B cell (primary cell): ENCODE data around the gene MARCHF4. TPM values are rescaled to one million over a fixed set of nuclear protein-coding genes. Genes with fewer than 3 reads are reported as not detected.

Experiments
- ATAC-seq: fragments of 200-7000 bp; cut with Tn5 transposase; one replicate; pipeline ENCODE4 v1.10.0; 2021; ENCODE audit warnings: low read depth, mild to moderate bottlenecking, moderate number of reproducible peaks, moderate library complexity
- CTCF ChIA-PET: fragments of 350-600 bp; sonication (Branson Sonifier 250); formaldehyde crosslinking; loops from one replicate; lab custom pipeline; 2021; ENCODE audit warnings: antibody characterized with exemption, inconsistent platforms; lab: Charles Lee
- POLR2A ChIA-PET: fragments of 350-600 bp; sonication (Branson Sonifier 250); formaldehyde crosslinking; loops from one replicate; lab custom pipeline; 2021; ENCODE audit warnings: antibody characterized with exemption; lab: Charles Lee
- DNase-seq: peaks from one replicate; pipeline ENCODE4 v3.0.0; 2013
- H2AFZ ChIP-seq: 2 replicates; pipeline ENCODE4 v1.6.1; 2012; ENCODE audit warnings: mild to moderate bottlenecking, low read depth, low read length; ENCODE audit not compliant: insufficient read depth, poor library complexity, severe bottlenecking
- H3K27ac ChIP-seq, 2 donors: 1 replicate in 1 of 2; 2 replicates in 1 of 2; pipeline ENCODE4 v1.5.1; 2012 to 2013; ENCODE audit warnings: low read length in 2 of 2, mild to moderate bottlenecking in 2 of 2, moderate library complexity in 1 of 2
- H3K27me3 ChIP-seq, 4 experiments: fragments of 200-600 bp in 1 of 4; sonication (generic) in 1 of 4; replicated peaks in 1 of 4; 1 replicate in 2 of 4; 2 replicates in 2 of 4; pipeline versions ENCODE4 v1.6.1 to v1.7.0; 2013 to 2016; ENCODE audit warnings: low read length in 3 of 4, mild to moderate bottlenecking in 2 of 4, mixed read lengths in 1 of 4, moderate library complexity in 1 of 4; ENCODE audit not compliant: insufficient read depth in 4 of 4, control insufficient read depth in 3 of 4; ENCODE audit errors: control extremely low read depth in 1 of 4
- H3K36me3 ChIP-seq, 2 experiments: replicated peaks in 1 of 2; 1 replicate in 1 of 2; 2 replicates in 1 of 2; pipeline versions ENCODE4 v1.6.1 to v1.7.1; 2013; ENCODE audit warnings: low read length in 1 of 2; ENCODE audit not compliant: insufficient read depth in 2 of 2, control insufficient read depth in 1 of 2; ENCODE audit errors: control extremely low read depth in 1 of 2, extremely low read depth in 1 of 2
- H3K4me1 ChIP-seq, 2 donors: fragments of 200-600 bp in 1 of 2; sonication (generic) in 1 of 2; 1 replicate in 1 of 2; 2 replicates in 1 of 2; pipeline versions ENCODE4 v1.5.1 to v1.6.1; 2013 to 2017; ENCODE audit warnings: low read length in 2 of 2; ENCODE audit not compliant: control insufficient read depth in 2 of 2, insufficient read depth in 2 of 2
- H3K4me2 ChIP-seq: replicated peaks from 2 replicates; pipeline ENCODE3; 2012; ENCODE audit warnings: mild to moderate bottlenecking, low read depth, low read length; ENCODE audit not compliant: poor library complexity, severe bottlenecking
- H3K4me3 ChIP-seq, 5 experiments: fragments of 200-600 bp in 1 of 5; sonication (generic) in 1 of 5; 1 replicate in 3 of 5; 2 replicates in 2 of 5; pipeline versions ENCODE4 v1.5.1 to v1.7.0; 2011 to 2016; ENCODE audit warnings: low read length in 4 of 5, mild to moderate bottlenecking in 4 of 5, low read depth in 2 of 5, control low read depth in 1 of 5, moderate library complexity in 1 of 5; ENCODE audit not compliant: insufficient read depth in 1 of 5; ENCODE audit errors: control extremely low read depth in 1 of 5, extremely low read depth in 1 of 5
- H3K79me2 ChIP-seq: fragments of 200-600 bp; sonication (generic); one replicate; pipeline ENCODE4 v1.6.0; 2016; ENCODE audit warnings: low read length; ENCODE audit not compliant: control insufficient read depth, insufficient read depth
- H3K9ac ChIP-seq: fragments of 200-600 bp; sonication (generic); 2 replicates; pipeline ENCODE4 v1.6.1; 2017; ENCODE audit warnings: mild to moderate bottlenecking, low read length, moderate library complexity
- H3K9me3 ChIP-seq, 3 donors: one replicate each; pipeline versions ENCODE4 v1.6.1 to v1.7.1; 2013; ENCODE audit warnings: low read length in 2 of 3; ENCODE audit not compliant: control insufficient read depth in 2 of 3, insufficient read depth in 1 of 3; ENCODE audit errors: control extremely low read depth in 1 of 3
- H4K20me1 ChIP-seq: 2 replicates; pipeline ENCODE4 v1.6.0; 2012; ENCODE audit warnings: mild to moderate bottlenecking, low read length; ENCODE audit not compliant: insufficient read depth, control insufficient read depth, poor library complexity, severe bottlenecking
- H3K27ac Mint-ChIP-seq: one replicate; pipeline ENCODE4 v1.8.0; 2021; ENCODE audit warnings: mixed read lengths
- H3K27me3 Mint-ChIP-seq: one replicate; pipeline ENCODE4 v1.8.0; 2021; ENCODE audit warnings: mixed read lengths
- H3K4me1 Mint-ChIP-seq: one replicate; pipeline ENCODE4 v1.8.0; 2021; ENCODE audit warnings: mixed read lengths
- H3K4me3 Mint-ChIP-seq: one replicate; pipeline ENCODE4 v1.8.0; 2021; ENCODE audit warnings: mixed read lengths
- H3K9me3 Mint-ChIP-seq: one replicate; pipeline ENCODE4 v1.8.0; 2022; ENCODE audit warnings: mixed read lengths; ENCODE audit not compliant: insufficient read depth
- EZH2 ChIP-seq: IDR thresholded peaks from 2 replicates; pipeline ENCODE4 v1.6.1; 2012; ENCODE audit warnings: borderline replicate concordance, low read depth, mild to moderate bottlenecking, moderate library complexity, low read length; ENCODE audit not compliant: insufficient read depth, poor library complexity, severe bottlenecking
- WGBS: methylation state at CpG from one replicate; pipeline ENCODE4 v1.1.5; 2013; ENCODE audit warnings: missing lambda C conversion rate; ENCODE audit not compliant: insufficient coverage; 5-methylcytosine and 5-hydroxymethylcytosine counted together
- intact Hi-C: fragments of 100-400 bp; cut with micrococcal nuclease; formaldehyde crosslinking; loops from one replicate; pipeline ENCODE4 v1.10.0; 2022
- polyA plus RNA-seq: library from polyadenylated mRNA; depleted of rRNA; stranded (reverse); fragments of >200 nt; gene quantifications from 2 replicates; pipeline ENCODE4 v1.2.3, GENCODE V29; 2012
- total RNA-seq, 2 donors: library from RNA; stranded (reverse); fragments of 120-200 nt in 1 of 2; gene quantifications; 1 replicate in 1 of 2; 2 replicates in 1 of 2; pipeline versions ENCODE4 v1.2.3 to v1.2.4, GENCODE V29; 2013 to 2022
- TF ChIP-seq, protein P1 (sequence below): fragments of 200-600 bp; IDR thresholded peaks from one replicate; pipeline ENCODE4 v1.8.0; 2022; ENCODE audit warnings: antibody characterized with exemption, mild to moderate bottlenecking

Gene MARCHF4
- total and polyA plus RNA-seq, 2 donors (not counting 1 experiment from before 2014, with no cell fraction given) = not detected

DNA sequence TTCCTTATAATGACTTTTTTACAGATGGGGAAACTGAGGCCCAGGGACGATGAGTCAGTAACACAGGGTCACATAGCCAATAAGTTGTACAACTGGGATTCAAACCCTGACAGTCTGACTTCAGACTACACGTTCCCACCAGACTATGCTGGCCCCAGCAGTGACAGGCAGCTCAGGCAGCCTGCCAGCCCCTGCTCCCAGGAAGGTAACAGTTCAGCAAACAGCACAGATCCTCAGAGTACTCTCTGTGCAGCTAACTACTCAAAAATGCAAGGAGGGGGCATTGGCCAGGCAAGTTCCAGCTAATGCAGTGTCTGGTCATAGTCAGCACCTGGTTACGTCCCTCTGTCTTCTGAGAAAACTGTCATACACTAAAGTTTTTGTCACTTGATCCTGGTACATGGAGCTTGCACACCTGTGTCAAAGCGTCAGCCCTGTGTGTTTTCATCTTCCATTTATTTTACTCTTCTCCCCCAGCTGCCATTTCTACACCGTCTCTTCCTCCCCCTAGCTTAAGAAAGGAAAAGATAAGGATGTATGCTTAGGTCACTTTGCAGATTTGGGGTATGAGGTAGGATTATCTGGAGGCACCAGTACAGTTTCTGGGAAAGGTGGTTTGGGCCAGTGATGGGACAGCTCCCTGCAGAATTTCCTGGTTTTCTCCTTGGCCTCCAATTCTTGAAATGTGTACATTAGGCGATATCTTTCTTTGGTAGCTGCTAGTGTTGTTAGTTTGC is 44.5 kb upstream of the MARCHF4 start:
- H4K20me1 ChIP-seq = no peaks in the 10 kb centered on the region
- peaks cover 15 to 24% of the 10 kb centered on the region in 2 donors for H3K4me1 ChIP-seq
- WGBS = 96% methylated on average over 3 of the region's 6 CpGs
- no peaks in the 10 kb centered on the region for H3K9me3 ChIP-seq
- Mint-ChIP-seq H3K9me3 (no peaks in the 10 kb centered on the region), H3K27ac (no peak overlapping the region), H3K4me3 (no peak overlapping the region), H3K4me1 (peaks cover 38% of the 10 kb centered on the region), H3K27me3 (no peaks in the 10 kb centered on the region)
- H2AFZ ChIP-seq = no peak overlapping the region
- H3K4me3 ChIP-seq = no peak overlapping the region
- H3K27ac ChIP-seq = no peak overlapping the region
- no peaks in the 10 kb centered on the region for H3K27me3 ChIP-seq
- ChIA-PET POLR2A (no interaction called here), CTCF (interaction anchor here (3.8 kb wide), 1 partner anchor 12 kb away, joined by 18 read pairs; no protein-coding TSS in a partner anchor)
- intact Hi-C loops = no loop called here
- no peak overlapping the region for H3K4me2 ChIP-seq
- TF ChIP-seq, protein P1, sequence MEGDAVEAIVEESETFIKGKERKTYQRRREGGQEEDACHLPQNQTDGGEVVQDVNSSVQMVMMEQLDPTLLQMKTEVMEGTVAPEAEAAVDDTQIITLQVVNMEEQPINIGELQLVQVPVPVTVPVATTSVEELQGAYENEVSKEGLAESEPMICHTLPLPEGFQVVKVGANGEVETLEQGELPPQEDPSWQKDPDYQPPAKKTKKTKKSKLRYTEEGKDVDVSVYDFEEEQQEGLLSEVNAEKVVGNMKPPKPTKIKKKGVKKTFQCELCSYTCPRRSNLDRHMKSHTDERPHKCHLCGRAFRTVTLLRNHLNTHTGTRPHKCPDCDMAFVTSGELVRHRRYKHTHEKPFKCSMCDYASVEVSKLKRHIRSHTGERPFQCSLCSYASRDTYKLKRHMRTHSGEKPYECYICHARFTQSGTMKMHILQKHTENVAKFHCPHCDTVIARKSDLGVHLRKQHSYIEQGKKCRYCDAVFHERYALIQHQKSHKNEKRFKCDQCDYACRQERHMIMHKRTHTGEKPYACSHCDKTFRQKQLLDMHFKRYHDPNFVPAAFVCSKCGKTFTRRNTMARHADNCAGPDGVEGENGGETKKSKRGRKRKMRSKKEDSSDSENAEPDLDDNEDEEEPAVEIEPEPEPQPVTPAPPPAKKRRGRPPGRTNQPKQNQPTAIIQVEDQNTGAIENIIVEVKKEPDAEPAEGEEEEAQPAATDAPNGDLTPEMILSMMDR = no peak
- TF ChIP-seq EZH2 = no peak
- ATAC-seq (no peak), DNase-seq (no peak)
- H3K36me3 ChIP-seq = peaks cover 0 to 26% of the 10 kb centered on the region in 2 experiments
- peaks cover 14% of the 10 kb centered on the region for H3K79me2 ChIP-seq
- H3K9ac ChIP-seq = no peak overlapping the region

DNA sequence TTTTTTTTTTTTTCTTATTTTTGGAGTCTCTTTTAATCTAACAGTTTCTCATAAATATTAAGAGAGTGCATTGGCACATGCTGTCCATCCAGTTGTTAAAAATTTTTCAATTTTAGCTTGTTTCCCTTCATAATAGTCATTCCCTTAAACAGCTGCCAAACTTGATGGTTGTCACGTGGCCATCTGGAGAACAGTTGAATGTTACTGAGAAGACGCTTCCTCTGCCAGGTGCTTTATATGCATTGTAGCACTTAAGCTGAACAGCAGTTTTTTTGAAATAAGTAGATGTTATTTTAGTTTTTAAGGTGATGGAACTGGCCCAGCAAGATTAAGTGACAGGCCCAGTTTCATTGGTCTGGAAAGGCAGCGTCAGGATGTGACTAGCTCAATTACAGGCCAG is 43.3 kb upstream of the MARCHF4 start:
- Histone ChIP-seq H3K4me1 (peaks cover 15 to 26% of the 10 kb centered on the region in 2 donors), H3K79me2 (peaks cover 14% of the 10 kb centered on the region), H3K9me3 (no peaks in the 10 kb centered on the region), H4K20me1 (no peaks in the 10 kb centered on the region), H3K4me3 (no peak overlapping the region), H2AFZ (no peak overlapping the region), H3K27me3 (no peaks in the 10 kb centered on the region), H3K9ac (no peak overlapping the region), H3K4me2 (no peak overlapping the region), H3K36me3 (peaks cover 0 to 14% of the 10 kb centered on the region in 2 experiments), H3K27ac (no peak overlapping the region)
- Mint-ChIP-seq H3K27me3 (no peaks in the 10 kb centered on the region), H3K4me3 (no peak overlapping the region), H3K4me1 (peaks cover 41% of the 10 kb centered on the region), H3K9me3 (no peaks in the 10 kb centered on the region), H3K27ac (no peak overlapping the region)
- intact Hi-C loops = no loop called here
- TF ChIP-seq, protein P1 = no peak
- TF ChIP-seq EZH2 = no peak
- ChIA-PET POLR2A (interaction anchor here (0.6 kb wide), 1 partner anchor 337 kb away, joined by 3 read pairs; no protein-coding TSS in a partner anchor), CTCF (interaction anchor here (0.7 to 3.8 kb wide), 3 partner anchors 11 to 105 kb away, joined by 3 to 18 read pairs (median 4); no protein-coding TSS in a partner anchor)
- DNase-seq (no peak), ATAC-seq (no peak)
- WGBS = 73% methylated on average over 3 of the region's 3 CpGs
